K562 (cell line): ENCODE results near the gene NUP98. TPM values are rescaled to one million over a fixed set of nuclear protein-coding genes. Genes with fewer than 3 reads are reported as not detected.

ENCODE experiments used
- HCFC1 ChIP-seq: IDR thresholded peaks from 2 replicates; pipeline ENCODE4 v1.6.1; 2012; ENCODE audit warnings: low read depth, low read length, improper control_type of control experiment
- NELFE ChIP-seq: IDR thresholded peaks from 2 replicates; pipeline ENCODE4 v1.6.1; 2011; ENCODE audit warnings: mild to moderate bottlenecking; ENCODE audit not compliant: insufficient read depth, insufficient read length
- NEUROD1 ChIP-seq: fragments of 150-350 bp; IDR thresholded peaks from 2 replicates; pipeline ENCODE4 v1.6.1; 2014; ENCODE audit warnings: borderline replicate concordance, low read length, low read depth; ENCODE audit not compliant: partially characterized antibody
- OTX1 ChIP-seq: fragments of 450-650 bp; formaldehyde crosslinking; IDR thresholded peaks from 2 replicates; pipeline ENCODE4 v1.4.0; 2022; ENCODE audit warnings: mild to moderate bottlenecking
- SAFB2 ChIP-seq: fragments of 200-400 bp; formaldehyde crosslinking; IDR thresholded peaks from 2 replicates; pipeline ENCODE4 v1.6.1; 2018; ENCODE audit warnings: borderline replicate concordance, low read length, low read depth, moderate library complexity; ENCODE audit not compliant: severe bottlenecking
- SMAD3 ChIP-seq: fragments of 450-650 bp; formaldehyde crosslinking; conservative IDR thresholded peaks from 2 replicates; pipeline ENCODE4 v1.4.0; 2020; ENCODE audit warnings: mild to moderate bottlenecking
- SMARCC2 ChIP-seq: fragments of 450-650 bp; IDR thresholded peaks from 2 replicates; pipeline ENCODE4 v1.6.1; 2017; ENCODE audit warnings: antibody characterized with exemption, moderate library complexity, mild to moderate bottlenecking, low read depth
- SMARCE1 ChIP-seq: fragments of 450-650 bp; IDR thresholded peaks from 2 replicates; pipeline ENCODE4 v1.7.1; 2016; ENCODE audit warnings: mild to moderate bottlenecking
- SOX6 ChIP-seq: fragments of 450-650 bp; IDR thresholded peaks from 2 replicates; pipeline ENCODE4 v1.6.1; 2014; ENCODE audit warnings: mild to moderate bottlenecking
- SP1 ChIP-seq: sonication (generic); formaldehyde crosslinking; IDR thresholded peaks from 2 replicates; pipeline ENCODE4 v1.8.1; 2022; ENCODE audit warnings: mild to moderate bottlenecking, missing genetic modification reagents
- YY1 ChIP-seq, 3 experiments: IDR thresholded peaks; 2 replicates each; pipeline ENCODE4 v1.6.1; 2011; ENCODE audit warnings: low read length in 2 of 3, mild to moderate bottlenecking in 2 of 3, moderate library complexity in 2 of 3, borderline replicate concordance in 1 of 3, control low read depth in 1 of 3, low read depth in 1 of 3; ENCODE audit not compliant: insufficient read depth in 3 of 3, insufficient replicate concordance in 2 of 3, control insufficient read depth in 1 of 3, insufficient read length in 1 of 3; ENCODE audit errors: extremely low read depth in 1 of 3
- ZNF551 ChIP-seq: fragments of 250-450 bp; sonication (Bioruptor Pico); IDR thresholded peaks from 2 replicates; pipeline ENCODE4 v1.5.0; 2021; ENCODE audit warnings: mild to moderate bottlenecking, moderate library complexity
- ZNF583 ChIP-seq: fragments of 250-450 bp; sonication (Bioruptor Pico); IDR thresholded peaks from 2 replicates; pipeline ENCODE4 v1.4.0; 2020
- polyA plus RNA-seq, 8 experiments: library from polyadenylated mRNA; depleted of rRNA in 4 of 8; stranded (reverse) in 5 of 8; unstranded in 3 of 8; fragments of >200 nt; fragmentation: Nextera tagmentation in 2 of 8; fragmentation: Illumina TruSeq in 1 of 8; extraction: Ambion mirVana in 2 of 8; extraction: Trizol in 1 of 8; gene quantifications; 2 replicates each; pipeline versions ENCODE4 v1.2.1 to v1.2.3, GENCODE V29; 2011 to 2014; ENCODE audit warnings: inconsistent platforms in 1 of 8, missing spikeins in 1 of 8
- total RNA-seq, 7 experiments: library from RNA; depleted of rRNA in 6 of 7; stranded (reverse); fragments of >200 nt in 6 of 7; fragmentation: Illumina TruSeq in 2 of 7; extraction: Trizol in 2 of 7; gene quantifications; 2 replicates each; pipeline versions ENCODE4 v1.2.1 to v1.2.3, GENCODE V29; 2011 to 2021; ENCODE audit warnings: low replicate concordance in 1 of 7
- TF ChIP-seq, protein P1 (sequence below): fragments of 150-350 bp; IDR thresholded peaks from 2 replicates; pipeline ENCODE4 v1.6.1; 2014; ENCODE audit warnings: low read depth, mild to moderate bottlenecking, low read length, borderline replicate concordance
- TF ChIP-seq, protein P2 (sequence below): fragments of 450-650 bp; IDR thresholded peaks from 2 replicates; pipeline ENCODE4 v1.6.1; 2016; ENCODE audit warnings: borderline replicate concordance
- TF ChIP-seq, protein P3 (sequence below): fragments of 450-650 bp; IDR thresholded peaks from 2 replicates; pipeline ENCODE4 v1.6.1; 2017; ENCODE audit warnings: antibody characterized with exemption, mild to moderate bottlenecking

Gene NUP98
- total and polyA plus RNA-seq, 9 of the 15 experiments (the other 6 are each of a cell fraction or from before 2014, with no cell fraction given), result 45.1 to 196 (median 130) TPM

DNA sequence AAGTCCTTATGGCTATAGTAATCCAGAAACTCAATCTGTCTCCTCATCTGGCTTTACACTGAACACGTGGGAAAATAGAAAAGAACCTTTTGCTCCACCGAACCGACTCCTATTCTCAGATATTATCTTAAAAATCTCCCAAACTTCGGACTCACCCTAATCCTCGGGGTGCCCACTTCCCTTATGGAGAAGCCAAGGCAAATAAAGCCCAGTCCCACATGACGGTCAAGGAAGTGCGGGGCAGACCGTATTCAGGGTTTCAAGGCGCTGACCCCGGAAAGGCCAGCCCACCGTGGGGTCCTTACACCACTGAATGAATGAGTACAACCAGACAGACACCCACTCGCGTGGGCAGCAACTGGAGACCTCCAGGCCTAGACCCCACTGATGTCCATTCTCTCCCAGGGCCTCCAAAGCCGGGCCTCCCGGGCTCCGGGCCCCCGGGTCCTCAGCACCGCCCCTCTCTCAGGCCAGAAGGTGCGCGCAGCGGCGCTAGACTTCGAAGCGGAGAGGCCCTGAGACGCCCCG lies 489 bp downstream of the NUP98 start (continued):
- TF ChIP-seq SAFB2, result no peak
- TF ChIP-seq, protein P1, sequence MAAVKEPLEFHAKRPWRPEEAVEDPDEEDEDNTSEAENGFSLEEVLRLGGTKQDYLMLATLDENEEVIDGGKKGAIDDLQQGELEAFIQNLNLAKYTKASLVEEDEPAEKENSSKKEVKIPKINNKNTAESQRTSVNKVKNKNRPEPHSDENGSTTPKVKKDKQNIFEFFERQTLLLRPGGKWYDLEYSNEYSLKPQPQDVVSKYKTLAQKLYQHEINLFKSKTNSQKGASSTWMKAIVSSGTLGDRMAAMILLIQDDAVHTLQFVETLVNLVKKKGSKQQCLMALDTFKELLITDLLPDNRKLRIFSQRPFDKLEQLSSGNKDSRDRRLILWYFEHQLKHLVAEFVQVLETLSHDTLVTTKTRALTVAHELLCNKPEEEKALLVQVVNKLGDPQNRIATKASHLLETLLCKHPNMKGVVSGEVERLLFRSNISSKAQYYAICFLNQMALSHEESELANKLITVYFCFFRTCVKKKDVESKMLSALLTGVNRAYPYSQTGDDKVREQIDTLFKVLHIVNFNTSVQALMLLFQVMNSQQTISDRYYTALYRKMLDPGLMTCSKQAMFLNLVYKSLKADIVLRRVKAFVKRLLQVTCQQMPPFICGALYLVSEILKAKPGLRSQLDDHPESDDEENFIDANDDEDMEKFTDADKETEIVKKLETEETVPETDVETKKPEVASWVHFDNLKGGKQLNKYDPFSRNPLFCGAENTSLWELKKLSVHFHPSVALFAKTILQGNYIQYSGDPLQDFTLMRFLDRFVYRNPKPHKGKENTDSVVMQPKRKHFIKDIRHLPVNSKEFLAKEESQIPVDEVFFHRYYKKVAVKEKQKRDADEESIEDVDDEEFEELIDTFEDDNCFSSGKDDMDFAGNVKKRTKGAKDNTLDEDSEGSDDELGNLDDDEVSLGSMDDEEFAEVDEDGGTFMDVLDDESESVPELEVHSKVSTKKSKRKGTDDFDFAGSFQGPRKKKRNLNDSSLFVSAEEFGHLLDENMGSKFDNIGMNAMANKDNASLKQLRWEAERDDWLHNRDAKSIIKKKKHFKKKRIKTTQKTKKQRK, result no peak
- TF ChIP-seq, protein P2, sequence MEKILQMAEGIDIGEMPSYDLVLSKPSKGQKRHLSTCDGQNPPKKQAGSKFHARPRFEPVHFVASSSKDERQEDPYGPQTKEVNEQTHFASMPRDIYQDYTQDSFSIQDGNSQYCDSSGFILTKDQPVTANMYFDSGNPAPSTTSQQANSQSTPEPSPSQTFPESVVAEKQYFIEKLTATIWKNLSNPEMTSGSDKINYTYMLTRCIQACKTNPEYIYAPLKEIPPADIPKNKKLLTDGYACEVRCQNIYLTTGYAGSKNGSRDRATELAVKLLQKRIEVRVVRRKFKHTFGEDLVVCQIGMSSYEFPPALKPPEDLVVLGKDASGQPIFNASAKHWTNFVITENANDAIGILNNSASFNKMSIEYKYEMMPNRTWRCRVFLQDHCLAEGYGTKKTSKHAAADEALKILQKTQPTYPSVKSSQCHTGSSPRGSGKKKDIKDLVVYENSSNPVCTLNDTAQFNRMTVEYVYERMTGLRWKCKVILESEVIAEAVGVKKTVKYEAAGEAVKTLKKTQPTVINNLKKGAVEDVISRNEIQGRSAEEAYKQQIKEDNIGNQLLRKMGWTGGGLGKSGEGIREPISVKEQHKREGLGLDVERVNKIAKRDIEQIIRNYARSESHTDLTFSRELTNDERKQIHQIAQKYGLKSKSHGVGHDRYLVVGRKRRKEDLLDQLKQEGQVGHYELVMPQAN, result peak; percentile 67; the same call in 1 of the 2 replicates
- TF ChIP-seq ZNF551 (CRISPR knock-in tag), result no peak
- TF ChIP-seq SMAD3 (CRISPR knock-in tag), result no peak
- TF ChIP-seq SMARCC2, result no peak; the same call in 1 of the 2 replicates
- no peak for TF ChIP-seq NEUROD1
- TF ChIP-seq SOX6, result no peak
- peak in 1 of 3 experiments; percentile 6 for TF ChIP-seq YY1 (IDR thresholded peaks at IDR 0.05; ENCODE audit: borderline replicate concordance in 1 of 3, control insufficient read depth in 1 of 3, extremely low read depth in 1 of 3, insufficient read depth in 3 of 3, insufficient read length in 1 of 3, insufficient replicate concordance in 2 of 3, low read depth in 1 of 3, low read length in 2 of 3)
- 0 out of 2 replicates have a peak, but pooled peaks have one; percentile 42 for TF ChIP-seq SMARCE1
- no peak for TF ChIP-seq NELFE
- no peak for TF ChIP-seq OTX1
- no peak for TF ChIP-seq SP1 (CRISPR knock-in tag)
- no peak for TF ChIP-seq ZNF583 (CRISPR knock-in tag)
- TF ChIP-seq, protein P3, sequence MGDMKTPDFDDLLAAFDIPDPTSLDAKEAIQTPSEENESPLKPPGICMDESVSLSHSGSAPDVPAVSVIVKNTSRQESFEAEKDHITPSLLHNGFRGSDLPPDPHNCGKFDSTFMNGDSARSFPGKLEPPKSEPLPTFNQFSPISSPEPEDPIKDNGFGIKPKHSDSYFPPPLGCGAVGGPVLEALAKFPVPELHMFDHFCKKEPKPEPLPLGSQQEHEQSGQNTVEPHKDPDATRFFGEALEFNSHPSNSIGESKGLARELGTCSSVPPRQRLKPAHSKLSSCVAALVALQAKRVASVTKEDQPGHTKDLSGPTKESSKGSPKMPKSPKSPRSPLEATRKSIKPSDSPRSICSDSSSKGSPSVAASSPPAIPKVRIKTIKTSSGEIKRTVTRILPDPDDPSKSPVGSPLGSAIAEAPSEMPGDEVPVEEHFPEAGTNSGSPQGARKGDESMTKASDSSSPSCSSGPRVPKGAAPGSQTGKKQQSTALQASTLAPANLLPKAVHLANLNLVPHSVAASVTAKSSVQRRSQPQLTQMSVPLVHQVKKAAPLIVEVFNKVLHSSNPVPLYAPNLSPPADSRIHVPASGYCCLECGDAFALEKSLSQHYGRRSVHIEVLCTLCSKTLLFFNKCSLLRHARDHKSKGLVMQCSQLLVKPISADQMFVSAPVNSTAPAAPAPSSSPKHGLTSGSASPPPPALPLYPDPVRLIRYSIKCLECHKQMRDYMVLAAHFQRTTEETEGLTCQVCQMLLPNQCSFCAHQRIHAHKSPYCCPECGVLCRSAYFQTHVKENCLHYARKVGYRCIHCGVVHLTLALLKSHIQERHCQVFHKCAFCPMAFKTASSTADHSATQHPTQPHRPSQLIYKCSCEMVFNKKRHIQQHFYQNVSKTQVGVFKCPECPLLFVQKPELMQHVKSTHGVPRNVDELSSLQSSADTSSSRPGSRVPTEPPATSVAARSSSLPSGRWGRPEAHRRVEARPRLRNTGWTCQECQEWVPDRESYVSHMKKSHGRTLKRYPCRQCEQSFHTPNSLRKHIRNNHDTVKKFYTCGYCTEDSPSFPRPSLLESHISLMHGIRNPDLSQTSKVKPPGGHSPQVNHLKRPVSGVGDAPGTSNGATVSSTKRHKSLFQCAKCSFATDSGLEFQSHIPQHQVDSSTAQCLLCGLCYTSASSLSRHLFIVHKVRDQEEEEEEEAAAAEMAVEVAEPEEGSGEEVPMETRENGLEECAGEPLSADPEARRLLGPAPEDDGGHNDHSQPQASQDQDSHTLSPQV, result no peak
- no peak; the same call in 1 of the 2 replicates for TF ChIP-seq HCFC1
